Retinal pigment epithelial cell (primary cell): ENCODE data around the gene CCDC6.
"Not testable (repeated sequence)": the region's sequence is repeated elsewhere in the genome, so short reads cannot be mapped to it uniquely, and the experiment has no call there.

Experiments
- DNase-seq: peaks from one replicate; pipeline ENCODE4 v3.0.0-alpha.2; 2010; ENCODE audit warnings: low read depth
- H3K4me3 ChIP-seq: 2 replicates; pipeline ENCODE4 v1.5.1; 2011; ENCODE audit warnings: mild to moderate bottlenecking, low read length, control low read depth, moderate library complexity
- TF ChIP-seq, protein P1 (sequence below): conservative IDR thresholded peaks from 2 replicates; pipeline ENCODE4 v1.5.1; 2011; ENCODE audit warnings: low read depth, low read length, control low read depth, inconsistent platforms

The CCDC6 gene

DNA sequence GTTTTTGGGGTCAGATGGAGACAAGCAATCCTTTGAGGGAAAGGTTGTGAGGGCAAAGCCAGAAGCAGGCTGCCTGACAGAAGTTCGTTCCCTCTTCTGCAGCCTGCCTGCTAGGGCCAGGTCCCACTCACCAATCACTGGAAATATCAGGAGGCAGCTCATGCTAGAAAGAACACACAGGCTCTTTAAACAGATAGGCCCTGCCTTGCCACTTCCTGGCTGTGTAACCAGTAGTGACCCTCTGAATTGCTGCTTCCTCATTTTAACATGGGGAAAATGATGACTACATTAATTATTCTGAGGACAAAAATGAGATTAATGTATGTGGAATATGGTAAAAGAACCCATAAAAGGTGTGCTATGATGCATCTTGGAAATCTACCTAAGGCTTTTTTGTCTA is 102.6 kb downstream of the CCDC6 start:
- H3K4me3 ChIP-seq: no peak overlapping the region
- DNase-seq: no peak
- TF ChIP-seq, protein P1, sequence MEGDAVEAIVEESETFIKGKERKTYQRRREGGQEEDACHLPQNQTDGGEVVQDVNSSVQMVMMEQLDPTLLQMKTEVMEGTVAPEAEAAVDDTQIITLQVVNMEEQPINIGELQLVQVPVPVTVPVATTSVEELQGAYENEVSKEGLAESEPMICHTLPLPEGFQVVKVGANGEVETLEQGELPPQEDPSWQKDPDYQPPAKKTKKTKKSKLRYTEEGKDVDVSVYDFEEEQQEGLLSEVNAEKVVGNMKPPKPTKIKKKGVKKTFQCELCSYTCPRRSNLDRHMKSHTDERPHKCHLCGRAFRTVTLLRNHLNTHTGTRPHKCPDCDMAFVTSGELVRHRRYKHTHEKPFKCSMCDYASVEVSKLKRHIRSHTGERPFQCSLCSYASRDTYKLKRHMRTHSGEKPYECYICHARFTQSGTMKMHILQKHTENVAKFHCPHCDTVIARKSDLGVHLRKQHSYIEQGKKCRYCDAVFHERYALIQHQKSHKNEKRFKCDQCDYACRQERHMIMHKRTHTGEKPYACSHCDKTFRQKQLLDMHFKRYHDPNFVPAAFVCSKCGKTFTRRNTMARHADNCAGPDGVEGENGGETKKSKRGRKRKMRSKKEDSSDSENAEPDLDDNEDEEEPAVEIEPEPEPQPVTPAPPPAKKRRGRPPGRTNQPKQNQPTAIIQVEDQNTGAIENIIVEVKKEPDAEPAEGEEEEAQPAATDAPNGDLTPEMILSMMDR: no peak

DNA sequence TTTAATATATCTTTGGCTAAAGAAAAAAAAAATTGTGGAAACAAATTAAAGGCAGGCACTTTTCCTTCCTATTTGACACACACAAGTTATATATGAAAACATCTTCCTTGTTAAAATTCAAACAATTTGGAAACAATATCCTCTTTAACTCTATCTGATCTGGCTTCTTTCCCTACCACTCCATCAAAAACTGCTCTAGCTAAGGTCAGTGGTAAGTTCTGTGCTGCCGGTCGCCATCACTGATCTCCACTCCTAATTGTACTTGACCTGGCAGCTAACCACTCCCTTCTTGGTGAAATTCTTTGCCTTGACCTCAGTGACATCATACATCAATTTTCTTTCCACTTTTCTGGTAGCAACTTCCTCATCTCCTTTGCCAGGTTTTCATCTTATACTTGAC is 105.2 kb downstream of the CCDC6 start:
- H3K4me3 ChIP-seq: no peak overlapping the region
- TF ChIP-seq, protein P1: no peak
- peak; percentile 13 for DNase-seq

DNA sequence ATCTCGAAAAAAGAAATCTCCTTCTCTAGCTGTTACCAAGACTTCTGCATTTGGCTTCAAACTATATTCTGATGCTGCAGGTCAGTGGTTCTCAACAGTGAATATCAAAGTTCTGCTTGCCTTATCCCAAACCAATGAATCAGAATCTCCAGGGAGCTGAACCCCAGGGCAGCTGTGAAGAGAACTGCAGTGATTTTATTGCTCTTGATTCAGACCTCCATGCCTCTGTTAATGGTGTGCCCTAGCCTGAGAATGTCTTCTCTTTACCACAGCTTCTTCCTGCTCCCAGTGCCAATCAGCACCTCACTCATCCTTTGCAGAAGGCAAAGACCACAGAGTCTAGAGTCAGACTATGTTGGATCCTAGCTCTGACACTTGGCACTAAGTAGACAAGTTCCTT is 106.9 kb downstream of the CCDC6 start:
- no peak overlapping the region for H3K4me3 ChIP-seq
- TF ChIP-seq, protein P1: no peak
- no peak for DNase-seq

DNA sequence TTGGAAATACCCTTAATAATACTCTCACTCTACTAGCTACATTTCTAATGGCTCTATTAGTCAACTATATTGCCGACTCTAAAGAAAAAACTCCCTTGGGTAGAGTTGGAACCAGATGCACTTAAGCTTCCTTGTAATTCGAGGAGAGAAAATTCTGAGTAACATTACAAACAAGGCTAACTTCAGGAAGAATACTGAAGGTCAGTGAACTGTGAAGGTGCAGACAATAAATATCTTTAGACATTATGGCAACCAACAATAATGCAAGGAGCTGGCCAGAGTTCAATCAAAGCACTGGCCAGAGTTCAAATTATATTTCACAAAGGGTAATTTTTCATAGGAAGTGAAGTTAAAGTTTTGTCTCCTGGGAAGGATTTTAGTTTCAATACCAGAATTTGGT is 112.4 kb downstream of the CCDC6 start:
- DNase-seq: peak; percentile 7
- TF ChIP-seq, protein P1: no peak
- no peak overlapping the region for H3K4me3 ChIP-seq

DNA sequence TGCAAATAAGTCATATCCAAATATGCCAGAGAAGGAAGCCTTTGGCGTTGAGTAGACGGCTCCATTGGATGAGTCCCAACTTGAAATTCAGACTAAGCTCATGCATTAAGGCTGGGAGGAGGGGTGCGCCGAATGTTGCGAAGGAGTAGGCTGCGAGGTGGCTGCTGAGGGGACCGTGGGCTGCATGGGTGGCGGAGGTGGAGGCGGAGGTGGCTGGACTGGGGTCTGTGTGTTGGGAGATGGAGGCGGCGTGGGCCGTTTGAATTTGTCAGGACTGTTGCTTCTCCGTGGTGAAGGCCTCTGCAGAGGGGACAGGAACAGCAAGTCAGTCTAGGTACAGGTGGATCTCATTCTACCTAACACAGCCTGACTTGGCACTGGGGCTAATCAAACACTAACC is 113.5 kb downstream of the CCDC6 start:
- TF ChIP-seq, protein P1: no peak
- DNase-seq: no peak
- H3K4me3 ChIP-seq: no peak overlapping the region

DNA sequence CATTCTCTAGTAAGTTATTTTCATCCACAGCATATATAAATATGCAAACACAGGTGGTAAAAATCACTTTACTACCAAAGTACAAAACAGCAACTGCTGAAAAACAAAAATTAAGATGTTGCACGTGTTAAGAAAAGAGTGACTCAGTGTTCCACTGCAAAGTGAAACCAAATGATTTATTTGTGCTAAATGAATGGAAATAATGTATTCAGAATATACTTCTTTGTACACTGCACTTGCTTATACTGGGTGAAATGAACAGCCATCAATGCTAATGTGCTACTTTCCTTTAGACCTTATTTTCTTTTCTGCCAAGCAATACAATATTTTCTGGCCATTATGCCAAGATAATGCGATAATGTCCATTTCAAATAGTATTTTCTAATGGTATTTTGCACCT is 114.8 kb downstream of the CCDC6 start:
- H3K4me3 ChIP-seq: no peak overlapping the region
- TF ChIP-seq, protein P1: no peak
- no peak for DNase-seq

DNA sequence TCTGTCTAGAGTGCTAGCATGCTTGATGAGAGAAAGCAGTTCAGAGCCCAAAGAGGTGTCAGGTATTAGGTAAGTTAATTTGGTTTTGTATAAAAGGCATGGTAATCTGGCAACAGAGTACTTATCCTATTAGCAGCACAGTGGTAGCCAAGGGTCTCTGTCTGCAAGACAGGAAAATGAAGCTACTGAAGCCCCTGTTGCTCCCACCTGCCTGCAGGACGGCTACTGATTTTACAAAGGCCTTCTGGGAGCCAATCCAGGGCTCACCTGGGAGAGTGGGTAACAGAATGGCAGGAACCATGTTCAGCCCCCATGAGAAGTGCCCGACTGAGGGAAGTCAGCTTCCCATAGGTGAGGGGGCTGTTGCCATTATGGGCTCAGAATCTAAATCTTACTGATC is 116.3 kb downstream of the CCDC6 start:
- not testable (repeated sequence) for H3K4me3 ChIP-seq

DNA sequence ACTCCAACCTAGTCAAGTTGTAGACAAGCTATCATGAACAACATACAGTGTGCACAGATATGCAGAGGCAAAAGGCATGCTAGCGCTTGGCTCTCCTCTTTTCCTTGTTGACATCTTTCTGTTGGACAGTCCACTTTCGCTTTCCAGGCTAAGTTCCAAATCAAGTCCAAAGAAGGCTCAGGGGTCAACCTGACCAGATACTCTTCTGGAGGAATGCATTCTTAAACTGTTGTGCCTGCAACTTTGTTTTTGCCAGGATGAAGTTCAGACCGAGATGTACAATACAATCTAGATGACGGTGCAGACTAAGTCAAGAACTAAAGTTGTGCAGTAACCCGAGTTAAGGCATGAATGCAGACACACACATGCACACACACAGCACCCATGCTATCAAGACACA is 117.4 kb downstream of the CCDC6 start:
- not testable (repeated sequence) for H3K4me3 ChIP-seq, DNase-seq

More for the DNA sequence above, 116.3 kb downstream of the CCDC6 start:
- DNase-seq: not testable (repeated sequence)

DNA sequence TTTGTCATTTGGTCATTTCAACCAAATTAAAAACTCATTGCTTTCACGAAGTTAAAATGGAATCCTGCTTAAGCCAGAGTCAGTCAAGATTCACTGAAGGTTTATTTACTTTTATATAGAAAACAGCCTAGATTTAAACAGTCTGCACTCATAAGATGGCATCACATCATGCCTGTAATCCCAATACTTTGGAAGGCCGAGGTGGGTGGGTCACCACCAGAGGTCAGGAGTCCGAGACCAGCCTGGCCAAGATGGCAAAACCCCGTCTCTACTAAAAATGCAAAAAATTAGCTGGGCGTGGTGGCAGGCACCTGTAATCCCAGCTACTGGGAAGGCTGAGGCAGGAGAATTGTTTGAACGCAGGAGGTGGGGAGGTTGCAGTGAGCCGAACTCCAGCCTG is 119.3 kb downstream of the CCDC6 start:
- not testable (repeated sequence) for DNase-seq, H3K4me3 ChIP-seq

DNA sequence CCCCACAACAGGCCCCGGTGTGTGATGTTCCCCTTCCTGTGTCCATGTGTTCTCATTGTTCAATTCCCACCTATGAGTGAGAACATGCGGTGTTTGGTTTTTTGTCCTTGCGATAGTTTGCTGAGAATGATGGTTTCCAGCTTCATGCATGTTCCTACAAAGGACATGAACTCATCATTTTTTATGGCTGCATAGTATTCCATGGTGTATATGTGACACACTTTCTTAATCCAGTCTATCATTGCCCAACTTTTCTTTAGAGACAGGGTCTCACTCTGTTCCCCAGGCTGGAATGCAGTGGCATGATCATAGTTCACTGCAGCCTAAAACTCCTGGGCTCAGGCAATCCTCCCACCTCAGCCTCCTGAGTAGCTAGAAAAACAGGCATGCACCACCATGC is 120.9 kb downstream of the CCDC6 start:
- not testable (repeated sequence) for DNase-seq, H3K4me3 ChIP-seq
